Stimulated activated CD4-positive, alpha-beta T cell treated with anti-CD3 and anti-CD28 coated beads, Interleukin-1b, Interleukin-23, amount 100 ng/mL, for 4 hours (primary cell): ENCODE data around the gene MAEA.
"Not testable (repeated sequence)": the region's sequence is repeated elsewhere in the genome, so short reads cannot be mapped to it uniquely, and the experiment has no call there.

Experiments
- DNase-seq, 2 donors: peaks; one replicate each; pipeline ENCODE4 v3.0.0-alpha.2; 2020; ENCODE audit warnings: low read depth in 2 of 2

The MAEA gene

GRCh38 chr4:1334579-1334895 lies 44.8 kb downstream of the MAEA start:
- DNase-seq, result no peak

GRCh38 chr4:1335193-1335883 lies 45.6 kb downstream of the MAEA start:
- not testable (repeated sequence) for DNase-seq

- no peak for DNase-seq
Observed at GRCh38 chr4:1336088-1336491, 46.4 kb downstream of the MAEA start.

- peak; percentile 36 to 53 for DNase-seq
Observed at GRCh38 chr4:1337376-1337831, 47.7 kb downstream of the MAEA start.

- DNase-seq, result no peak
Observed at GRCh38 chr4:1337951-1338751, 48.5 kb downstream of the MAEA start.

- no peak for DNase-seq
Observed at GRCh38 chr4:1338752-1339414, 49.2 kb downstream of the MAEA start.

GRCh38 chr4:1339489-1339888 lies 49.8 kb downstream of the MAEA start:
- DNase-seq, result no peak

GRCh38 chr4:1340181-1340747 lies 50.6 kb downstream of the MAEA start:
- no peak for DNase-seq

- DNase-seq, result no peak
Observed at GRCh38 chr4:1340861-1341260, 51.2 kb downstream of the MAEA start.

- no peak for DNase-seq
Observed at GRCh38 chr4:1342003-1342402, 52.3 kb downstream of the MAEA start.

GRCh38 chr4:1344696-1345095 lies 55.0 kb downstream of the MAEA start:
- DNase-seq, result no peak

- DNase-seq, result peak; percentile 23 to 42
Observed at GRCh38 chr4:1345903-1346780, 56.5 kb downstream of the MAEA start.

- DNase-seq, result peak; percentile 100
Observed at GRCh38 chr4:1346781-1347409, 57.2 kb downstream of the MAEA start, which contains the start of gene UVSSA. Gene UVSSA (plus strand): TSS chr4:1347208. CDS start chr4:1348092, 884 bp downstream.

- DNase-seq, result peak; percentile 12 to 37
Observed at GRCh38 chr4:1347410-1347864, 57.7 kb downstream of the MAEA start.

GRCh38 chr4:1348014-1348513 lies 58.4 kb downstream of the MAEA start:
- no peak for DNase-seq

- no peak for DNase-seq
Observed at GRCh38 chr4:1348746-1349145, 59.1 kb downstream of the MAEA start.

GRCh38 chr4:1349359-1350168 lies 59.9 kb downstream of the MAEA start:
- DNase-seq, result no peak

GRCh38 chr4:1350169-1350520 lies 60.5 kb downstream of the MAEA start:
- DNase-seq, result no peak

GRCh38 chr4:1351854-1352566 lies 62.3 kb downstream of the MAEA start:
- peak; percentile 89 to 91 for DNase-seq
